Muscle layer of duodenum (tissue), 2 donors: ENCODE data around the gene FLII.
A peak's percentile ranks its signal among the peaks of the same experiment; 100 is the strongest.

Experiments
- H3K27ac ChIP-seq: one replicate; pipeline ENCODE4 v1.7.0; 2013; ENCODE audit warnings: mild to moderate bottlenecking, low read length
- H3K27me3 ChIP-seq: one replicate; pipeline ENCODE4 v1.7.0; 2013; ENCODE audit warnings: low read depth, mild to moderate bottlenecking, control low read depth, low read length
- H3K36me3 ChIP-seq, 2 donors: one replicate each; pipeline ENCODE4 v1.7.0; 2013; ENCODE audit warnings: low read length in 2 of 2, control low read depth in 1 of 2, mild to moderate bottlenecking in 1 of 2; ENCODE audit not compliant: insufficient read depth in 2 of 2, control insufficient read depth in 1 of 2
- H3K4me1 ChIP-seq, 2 donors: one replicate each; pipeline ENCODE4 v1.7.0; 2013; ENCODE audit warnings: low read length in 2 of 2, mild to moderate bottlenecking in 2 of 2, control low read depth in 1 of 2, moderate library complexity in 1 of 2; ENCODE audit not compliant: insufficient read depth in 2 of 2, control insufficient read depth in 1 of 2
- H3K4me3 ChIP-seq, 2 donors: one replicate each; pipeline ENCODE4 v1.7.0; 2013; ENCODE audit warnings: low read length in 2 of 2, low read depth in 1 of 2, mild to moderate bottlenecking in 1 of 2
- H3K9me3 ChIP-seq, 2 donors: one replicate each; pipeline ENCODE4 v1.7.0; 2013; ENCODE audit warnings: low read length in 2 of 2, control low read depth in 1 of 2, mild to moderate bottlenecking in 1 of 2; ENCODE audit not compliant: control insufficient read depth in 1 of 2
- donor health status: healthy.

FLII gene

GRCh38 chr17:18257982-18258355 lies 569 bp downstream of the FLII start:
- Histone ChIP-seq H3K36me3 (peaks cover 27 to 49% of the 10 kb centered on the region in 2 donors), H3K9me3 (no peaks in the 10 kb centered on the region), H3K4me3 (peak overlapping the region; percentile 90 to 92), H3K4me1 (peaks cover 18 to 43% of the 10 kb centered on the region in 2 donors), H3K27ac (peak overlapping the region; percentile 87), H3K27me3 (no peaks in the 10 kb centered on the region)

DNA sequence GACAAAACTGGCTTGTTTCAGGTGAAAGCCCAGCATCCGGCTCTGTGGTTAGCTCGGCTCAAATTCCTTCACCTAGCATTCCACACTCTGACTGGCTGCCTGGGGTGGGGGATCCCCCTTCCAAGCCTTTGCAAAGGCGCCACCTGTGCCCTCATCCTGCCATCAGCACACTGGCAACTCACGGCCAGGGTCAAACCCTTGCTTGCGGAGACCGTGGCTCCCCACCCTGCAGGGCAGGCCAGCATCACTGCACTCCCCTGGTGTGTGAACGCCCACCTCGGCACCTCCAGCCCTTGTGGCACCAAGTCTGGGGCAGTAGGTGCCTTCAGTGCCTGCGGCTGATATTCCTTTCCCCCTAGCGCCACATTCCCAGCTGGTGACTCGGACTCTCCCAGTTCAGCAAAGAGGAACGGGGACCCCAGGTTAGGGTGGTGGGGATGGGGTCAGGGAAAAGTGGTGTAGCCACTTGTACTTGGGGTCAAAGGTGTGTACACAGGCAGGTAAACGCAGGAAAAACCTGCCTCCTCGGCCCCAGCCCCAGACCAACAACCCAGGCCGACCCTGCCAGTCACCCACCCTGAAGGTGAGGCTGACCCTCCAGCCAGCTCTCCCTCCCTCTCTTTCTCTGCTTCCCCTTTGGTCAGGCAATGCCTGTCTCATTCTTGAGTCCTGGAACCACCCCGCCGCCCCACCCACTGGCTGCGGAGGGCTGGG lies 1.1 kb downstream of the FLII start:
- Histone ChIP-seq H3K36me3 (peaks cover 31 to 52% of the 10 kb centered on the region in 2 donors), H3K27me3 (no peaks in the 10 kb centered on the region), H3K4me3 (peak overlapping the region; percentile 90 to 92), H3K27ac (peak overlapping the region; percentile 87), H3K9me3 (no peaks in the 10 kb centered on the region), H3K4me1 (peaks cover 18 to 40% of the 10 kb centered on the region in 2 donors)

GRCh38 chr17:18256776-18257175 lies 1.8 kb downstream of the FLII start:
- H3K9me3 ChIP-seq, result no peaks in the 10 kb centered on the region
- no peak overlapping the region for H3K27ac ChIP-seq
- H3K36me3 ChIP-seq, result peaks cover 37 to 59% of the 10 kb centered on the region in 2 donors
- peak overlapping the region; percentile 90 to 92 for H3K4me3 ChIP-seq
- peaks cover 17 to 33% of the 10 kb centered on the region in 2 donors for H3K4me1 ChIP-seq
- no peaks in the 10 kb centered on the region for H3K27me3 ChIP-seq

DNA sequence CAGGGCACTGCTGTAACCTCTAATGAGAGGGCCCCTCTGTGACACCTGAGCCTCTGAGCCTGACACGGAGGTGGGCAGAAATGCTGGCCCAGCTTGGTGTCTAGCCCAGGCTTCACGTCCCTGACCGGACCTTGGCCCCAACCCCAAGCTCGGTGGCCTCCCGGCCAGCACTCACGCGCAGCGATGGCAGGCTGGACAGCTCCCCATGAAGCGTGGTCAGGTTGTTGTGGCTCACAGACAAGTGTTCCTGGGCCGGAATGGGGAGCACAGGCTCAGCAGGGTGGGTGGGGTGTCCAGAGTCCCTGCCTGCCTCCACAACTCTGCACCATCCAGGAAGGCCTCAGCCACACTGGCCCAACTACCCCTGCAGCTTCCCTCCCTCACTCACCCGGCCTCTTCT lies 2.2 kb downstream of the FLII start:
- peaks cover 13 to 29% of the 10 kb centered on the region in 2 donors for H3K4me1 ChIP-seq
- no peaks in the 10 kb centered on the region for H3K27me3 ChIP-seq
- H3K36me3 ChIP-seq, result peaks cover 41 to 63% of the 10 kb centered on the region in 2 donors
- no peaks in the 10 kb centered on the region for H3K9me3 ChIP-seq
- H3K4me3 ChIP-seq, result no peak overlapping the region
- H3K27ac ChIP-seq, result no peak overlapping the region

GRCh38 chr17:18254888-18255649 lies 3.5 kb downstream of the FLII start:
- no peak overlapping the region for H3K27ac ChIP-seq

DNA sequence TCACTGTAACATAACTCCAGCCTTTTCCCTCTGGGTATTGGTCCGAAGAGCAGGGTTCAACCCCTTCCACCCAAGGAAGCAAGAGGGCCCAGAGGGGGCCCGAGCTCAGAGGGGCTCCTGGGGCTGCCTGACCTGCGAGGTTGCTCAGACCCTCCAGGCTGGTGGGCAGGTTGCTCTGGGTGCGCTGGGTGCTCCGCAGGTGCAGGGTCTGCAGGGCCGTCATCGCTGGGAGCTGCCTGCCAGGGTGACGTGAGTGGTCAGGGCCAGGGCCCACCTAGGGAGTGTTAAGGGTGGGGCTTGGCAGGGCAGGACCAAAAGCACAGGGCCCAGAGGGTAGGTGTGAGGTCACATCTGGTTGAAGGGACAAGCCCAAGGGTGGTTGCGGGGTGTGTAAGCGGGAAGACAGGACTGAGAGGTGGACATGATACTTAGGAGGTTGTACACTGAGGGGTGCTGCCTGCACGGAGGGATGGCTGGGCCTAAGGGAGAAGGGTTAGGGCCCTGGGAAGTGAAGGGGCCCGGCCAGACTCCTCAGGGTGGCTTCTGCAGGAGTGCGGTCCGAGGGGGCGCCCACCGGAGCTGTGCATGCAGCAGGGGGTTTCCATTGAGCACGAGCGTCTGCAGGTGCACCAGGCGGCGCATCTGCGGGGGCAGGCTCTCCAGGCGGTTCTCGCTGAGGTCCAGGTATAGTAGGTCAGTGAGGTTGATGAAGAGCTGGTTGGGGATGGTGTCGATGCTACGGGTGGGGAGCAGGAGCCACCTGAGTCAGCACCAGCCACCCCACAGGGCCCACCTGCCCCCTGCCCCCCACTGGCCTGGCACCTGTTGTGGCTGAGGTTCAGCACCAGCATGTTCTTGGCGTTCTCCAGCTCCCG lies 4.4 kb downstream of the FLII start:
- Histone ChIP-seq H3K27me3 (no peaks in the 10 kb centered on the region), H3K4me1 (peaks cover 10 to 15% of the 10 kb centered on the region in 2 donors), H3K36me3 (peaks cover 53 to 77% of the 10 kb centered on the region in 2 donors)

More at GRCh38 chr17:18254888-18255649, 3.5 kb downstream of the FLII start:
- peaks cover 51 to 72% of the 10 kb centered on the region in 2 donors for H3K36me3 ChIP-seq
- peaks cover 13 to 22% of the 10 kb centered on the region in 2 donors for H3K4me1 ChIP-seq
- H3K27me3 ChIP-seq, result no peaks in the 10 kb centered on the region
- no peaks in the 10 kb centered on the region for H3K9me3 ChIP-seq
- no peak overlapping the region for H3K4me3 ChIP-seq

DNA sequence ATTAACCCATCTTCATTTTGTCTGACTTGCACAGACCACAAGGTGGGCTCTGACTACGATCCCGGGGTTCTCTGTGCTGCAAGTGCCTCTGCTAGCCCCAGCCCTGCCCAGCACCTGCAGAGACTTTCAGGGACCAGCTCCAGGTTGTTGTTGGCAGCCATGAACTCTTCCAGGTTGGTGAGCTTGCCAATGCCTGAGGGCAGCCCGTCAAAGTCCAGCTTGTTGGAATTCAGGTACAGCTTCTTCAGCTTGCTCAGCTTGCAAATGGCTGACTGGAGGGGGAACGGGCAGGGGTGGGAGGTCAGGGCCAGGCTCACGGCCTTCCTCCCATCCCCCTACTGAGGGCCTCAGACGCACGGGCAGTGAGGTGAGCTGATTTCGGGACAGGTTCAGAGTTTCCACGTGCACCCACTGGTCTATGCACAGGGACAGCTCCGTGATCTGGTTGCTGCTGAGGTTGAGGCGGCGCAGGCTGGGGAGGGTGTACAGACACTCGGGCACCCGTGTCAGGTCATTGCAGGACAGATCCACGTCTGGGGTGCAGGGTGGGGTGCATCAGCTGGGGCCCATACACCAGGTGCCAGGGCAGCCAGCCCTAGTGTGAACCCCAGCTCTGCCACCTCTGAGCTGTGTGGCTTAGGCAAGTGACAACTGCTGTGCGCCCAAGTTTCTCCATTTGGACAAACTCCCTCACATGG lies 5.2 kb downstream of the FLII start:
- Histone ChIP-seq H3K4me1 (peaks cover 10 to 20% of the 10 kb centered on the region in 2 donors), H3K27me3 (no peaks in the 10 kb centered on the region), H3K4me3 (no peak overlapping the region), H3K9me3 (no peaks in the 10 kb centered on the region), H3K36me3 (peaks cover 57 to 84% of the 10 kb centered on the region in 2 donors), H3K27ac (no peak overlapping the region)

More for the DNA sequence above, 4.4 kb downstream of the FLII start:
- no peak overlapping the region for H3K27ac ChIP-seq
- H3K4me3 ChIP-seq, result no peak overlapping the region
- no peaks in the 10 kb centered on the region for H3K9me3 ChIP-seq

- H3K9me3 ChIP-seq, result no peaks in the 10 kb centered on the region
- peaks cover 57 to 92% of the 10 kb centered on the region in 2 donors for H3K36me3 ChIP-seq
- no peak overlapping the region for H3K27ac ChIP-seq
- peaks cover 6 to 22% of the 10 kb centered on the region in 2 donors for H3K4me1 ChIP-seq
- no peaks in the 10 kb centered on the region for H3K27me3 ChIP-seq
- no peak overlapping the region for H3K4me3 ChIP-seq
Observed at GRCh38 chr17:18252160-18252559, 6.4 kb downstream of the FLII start.

- no peak overlapping the region for H3K27ac ChIP-seq
- peaks cover 59 to 93% of the 10 kb centered on the region in 2 donors for H3K36me3 ChIP-seq
- H3K4me3 ChIP-seq, result no peak overlapping the region
- H3K27me3 ChIP-seq, result no peaks in the 10 kb centered on the region
- peaks cover 0 to 18% of the 10 kb centered on the region in 2 donors for H3K4me1 ChIP-seq
- H3K9me3 ChIP-seq, result no peaks in the 10 kb centered on the region
Observed at GRCh38 chr17:18251204-18251603, 7.3 kb downstream of the FLII start.

DNA sequence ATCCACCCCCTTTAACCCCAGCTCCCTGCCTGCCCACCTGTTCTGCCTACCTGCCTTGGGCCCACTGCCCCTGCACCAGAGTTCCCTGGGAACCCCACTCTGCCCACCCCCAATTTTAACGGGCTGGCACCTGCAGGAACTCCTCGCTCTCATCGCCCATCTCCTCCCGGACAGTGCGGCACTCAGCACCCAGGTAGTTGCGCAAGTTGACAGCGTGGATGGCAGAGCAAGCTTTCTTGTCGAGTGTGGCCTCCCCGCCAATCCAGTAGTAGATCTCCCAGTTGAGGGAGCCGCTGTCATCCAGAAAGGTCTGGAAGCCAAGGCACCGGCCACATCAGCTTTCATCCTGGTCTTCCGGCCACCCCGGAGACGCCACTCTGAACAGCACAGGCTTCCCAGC lies 7.8 kb downstream of the FLII start:
- Histone ChIP-seq H3K27ac (no peak overlapping the region), H3K4me1 (peaks cover 0 to 18% of the 10 kb centered on the region in 2 donors), H3K4me3 (no peak overlapping the region), H3K36me3 (peaks cover 59 to 93% of the 10 kb centered on the region in 2 donors), H3K27me3 (no peaks in the 10 kb centered on the region), H3K9me3 (no peaks in the 10 kb centered on the region)
